Ishikawa (cell line): ENCODE results near the gene PATJ.

Source experiments
- EGR1 ChIP-seq: IDR thresholded peaks from 2 replicates; pipeline ENCODE4 v1.6.1; 2012
- EP300 ChIP-seq: IDR thresholded peaks from 2 replicates; pipeline ENCODE4 v1.6.1; 2012; ENCODE audit warnings: borderline replicate concordance
- RAD21 ChIP-seq: IDR thresholded peaks from 2 replicates; pipeline ENCODE4 v1.6.1; 2012; ENCODE audit warnings: low read depth
- TEAD4 ChIP-seq: IDR thresholded peaks from 2 replicates; pipeline ENCODE4 v1.6.1; 2012

GRCh38 chr1:62012836-62013235, 270.6 kb downstream of the PATJ start:
- TF ChIP-seq EGR1 (no peak), EP300 (no peak), RAD21 (no peak), TEAD4 (no peak)
